ENCODE results near the gene SSH2.
"Not testable (repeated sequence)": the region's sequence is repeated elsewhere in the genome, so short reads cannot be mapped to it uniquely, and the experiment has no call there.

Gene SSH2

GRCh38 chr17:29731589-29731929 lies 198.5 kb downstream of the SSH2 start:
- no peak overlapping the region for H3K14ac ChIP-seq (ENCODE audit: low read length)
- no peak overlapping the region for H2BK15ac ChIP-seq (ENCODE audit: low read length)
- H2AFZ ChIP-seq (ENCODE audit: low read length): no peak overlapping the region
- H3K36me3 ChIP-seq (replicated peaks in 1 of 2; ENCODE audit: control insufficient read depth in 2 of 2, insufficient read depth in 2 of 2, low read length in 2 of 2): no peaks in the 10 kb centered on the region
- WGBS, 2 donors (ENCODE audit: extremely low coverage in 2 of 2, insufficient read length in 2 of 2, insufficient replicate concordance in 1 of 2): no CpG with 5 or more reads among the region's 4 CpGs
- no peaks in the 10 kb centered on the region for H3K79me1 ChIP-seq (ENCODE audit: low read depth, low read length)
- peak overlapping the region; percentile 49 for H3K27ac ChIP-seq (replicated peaks; ENCODE audit: low read length)
- no peak overlapping the region for H3K4me3 ChIP-seq (ENCODE audit: low read length in 2 of 2)
- no peak overlapping the region for H2AK5ac ChIP-seq (ENCODE audit: low read depth, low read length)
- no peak for DNase-seq (ENCODE audit: low spot score)
- H3K4me1 ChIP-seq (ENCODE audit: control insufficient read depth in 2 of 2, insufficient read depth in 1 of 2, low read depth in 1 of 2, low read length in 2 of 2): peaks cover 7 to 10% of the 10 kb centered on the region in 2 donors
- H3K4ac ChIP-seq (ENCODE audit: low read length): no peak overlapping the region
- H3K9ac ChIP-seq (ENCODE audit: low read depth, low read length, poor library complexity): no peak overlapping the region
- H2BK5ac ChIP-seq (ENCODE audit: low read length): no peak overlapping the region
- H4K91ac ChIP-seq (ENCODE audit: low read depth, low read length, poor library complexity): no peak overlapping the region
- H2BK120ac ChIP-seq (ENCODE audit: low read depth, low read length): no peak overlapping the region
- no peak overlapping the region for H3K18ac ChIP-seq (ENCODE audit: low read length)
- peaks cover 0 to 8% of the 10 kb centered on the region in 2 donors for H3K9me3 ChIP-seq (replicated peaks in 1 of 2; ENCODE audit: control insufficient read depth in 2 of 2, insufficient read depth in 1 of 2, low read depth in 1 of 2, low read length in 2 of 2)
- no peak overlapping the region for H2BK12ac ChIP-seq (ENCODE audit: low read length)
- no peak overlapping the region for H3K4me2 ChIP-seq (ENCODE audit: insufficient read depth, low read length, poor library complexity, severe bottlenecking)
- no peak overlapping the region for H3K23ac ChIP-seq (ENCODE audit: low read depth, low read length, poor library complexity)
- no peaks in the 10 kb centered on the region for H3K27me3 ChIP-seq (ENCODE audit: control insufficient read depth in 3 of 3, insufficient read depth in 3 of 3, low read depth in 1 of 3, low read length in 3 of 3)
- no peak overlapping the region for H4K8ac ChIP-seq (ENCODE audit: low read depth, low read length)

GRCh38 chr17:29728490-29728889 lies 201.5 kb downstream of the SSH2 start:
- no peak overlapping the region for H4K8ac ChIP-seq (ENCODE audit: low read depth, low read length)
- H2BK5ac ChIP-seq (ENCODE audit: low read length): no peak overlapping the region
- no peak overlapping the region for H3K14ac ChIP-seq (ENCODE audit: low read length)
- H2AK5ac ChIP-seq (ENCODE audit: low read depth, low read length): no peak overlapping the region
- H2BK12ac ChIP-seq (ENCODE audit: low read length): no peak overlapping the region
- no peak overlapping the region for H3K18ac ChIP-seq (ENCODE audit: low read length)
- H2BK15ac ChIP-seq (ENCODE audit: low read length): no peak overlapping the region
- no peaks in the 10 kb centered on the region for H3K27me3 ChIP-seq (ENCODE audit: control insufficient read depth in 3 of 3, insufficient read depth in 3 of 3, low read depth in 1 of 3, low read length in 3 of 3)
- H3K4ac ChIP-seq (ENCODE audit: low read length): no peak overlapping the region
- H3K23ac ChIP-seq (ENCODE audit: low read depth, low read length, poor library complexity): no peak overlapping the region
- H4K91ac ChIP-seq (ENCODE audit: low read depth, low read length, poor library complexity): no peak overlapping the region
- peaks cover 0 to 8% of the 10 kb centered on the region in 2 donors for H3K9me3 ChIP-seq (replicated peaks in 1 of 2; ENCODE audit: control insufficient read depth in 2 of 2, insufficient read depth in 1 of 2, low read depth in 1 of 2, low read length in 2 of 2)
- no peak for DNase-seq (ENCODE audit: low spot score)
- no peak overlapping the region for H3K9ac ChIP-seq (ENCODE audit: low read depth, low read length, poor library complexity)
- no peaks in the 10 kb centered on the region for H3K79me1 ChIP-seq (ENCODE audit: low read depth, low read length)
- H3K36me3 ChIP-seq (replicated peaks in 1 of 2; ENCODE audit: control insufficient read depth in 2 of 2, insufficient read depth in 2 of 2, low read length in 2 of 2): no peaks in the 10 kb centered on the region
- no peak overlapping the region for H2BK120ac ChIP-seq (ENCODE audit: low read depth, low read length)
- no CpG with 5 or more reads among the region's 3 CpGs for WGBS, 2 donors (ENCODE audit: extremely low coverage in 2 of 2, insufficient read length in 2 of 2, insufficient replicate concordance in 1 of 2)
- H3K4me3 ChIP-seq (ENCODE audit: low read length in 2 of 2): no peak overlapping the region
- no peak overlapping the region for H3K27ac ChIP-seq (replicated peaks; ENCODE audit: low read length)
- H2AFZ ChIP-seq (ENCODE audit: low read length): no peak overlapping the region
- peaks cover 10 to 13% of the 10 kb centered on the region in 2 donors for H3K4me1 ChIP-seq (ENCODE audit: control insufficient read depth in 2 of 2, insufficient read depth in 1 of 2, low read depth in 1 of 2, low read length in 2 of 2)
- H3K4me2 ChIP-seq (ENCODE audit: insufficient read depth, low read length, poor library complexity, severe bottlenecking): no peak overlapping the region

GRCh38 chr17:29726715-29727252 lies 203.2 kb downstream of the SSH2 start:
- H2AFZ ChIP-seq (ENCODE audit: low read length): peak overlapping the region; percentile 16
- no peaks in the 10 kb centered on the region for H3K79me1 ChIP-seq (ENCODE audit: low read depth, low read length)
- no peak overlapping the region for H4K8ac ChIP-seq (ENCODE audit: low read depth, low read length)
- no peak overlapping the region for H2BK15ac ChIP-seq (ENCODE audit: low read length)
- peaks cover 0 to 8% of the 10 kb centered on the region in 2 donors for H3K9me3 ChIP-seq (replicated peaks in 1 of 2; ENCODE audit: control insufficient read depth in 2 of 2, insufficient read depth in 1 of 2, low read depth in 1 of 2, low read length in 2 of 2)
- no peak overlapping the region for H3K18ac ChIP-seq (ENCODE audit: low read length)
- no peaks in the 10 kb centered on the region for H3K36me3 ChIP-seq (replicated peaks in 1 of 2; ENCODE audit: control insufficient read depth in 2 of 2, insufficient read depth in 2 of 2, low read length in 2 of 2)
- H3K27me3 ChIP-seq (ENCODE audit: control insufficient read depth in 3 of 3, insufficient read depth in 3 of 3, low read depth in 1 of 3, low read length in 3 of 3): no peaks in the 10 kb centered on the region
- no peak overlapping the region for H4K91ac ChIP-seq (ENCODE audit: low read depth, low read length, poor library complexity)
- no peak overlapping the region for H3K23ac ChIP-seq (ENCODE audit: low read depth, low read length, poor library complexity)
- no peak overlapping the region for H3K4me2 ChIP-seq (ENCODE audit: insufficient read depth, low read length, poor library complexity, severe bottlenecking)
- no peak overlapping the region for H3K14ac ChIP-seq (ENCODE audit: low read length)
- H2AK5ac ChIP-seq (ENCODE audit: low read depth, low read length): no peak overlapping the region
- no CpG with 5 or more reads among the region's 2 CpGs for WGBS, 2 donors (ENCODE audit: extremely low coverage in 2 of 2, insufficient read length in 2 of 2, insufficient replicate concordance in 1 of 2)
- H3K27ac ChIP-seq (replicated peaks; ENCODE audit: low read length): no peak overlapping the region
- DNase-seq (ENCODE audit: low spot score): no peak
- no peak overlapping the region for H3K4ac ChIP-seq (ENCODE audit: low read length)
- H2BK12ac ChIP-seq (ENCODE audit: low read length): no peak overlapping the region
- no peak overlapping the region for H2BK5ac ChIP-seq (ENCODE audit: low read length)
- no peak overlapping the region for H3K4me3 ChIP-seq (ENCODE audit: low read length in 2 of 2)
- H3K4me1 ChIP-seq (ENCODE audit: control insufficient read depth in 2 of 2, insufficient read depth in 1 of 2, low read depth in 1 of 2, low read length in 2 of 2): peaks cover 3 to 22% of the 10 kb centered on the region in 2 donors
- no peak overlapping the region for H2BK120ac ChIP-seq (ENCODE audit: low read depth, low read length)
- H3K9ac ChIP-seq (ENCODE audit: low read depth, low read length, poor library complexity): no peak overlapping the region

GRCh38 chr17:29725408-29725807 lies 204.6 kb downstream of the SSH2 start:
- not testable (repeated sequence) for H3K79me1 ChIP-seq (ENCODE audit: low read depth, low read length); H3K9me3 ChIP-seq (replicated peaks in 1 of 2; ENCODE audit: control insufficient read depth in 2 of 2, insufficient read depth in 1 of 2, low read depth in 1 of 2, low read length in 2 of 2); H3K4ac ChIP-seq (ENCODE audit: low read length); H3K18ac ChIP-seq (ENCODE audit: low read length); H3K27me3 ChIP-seq (ENCODE audit: control insufficient read depth in 3 of 3, insufficient read depth in 3 of 3, low read depth in 1 of 3, low read length in 3 of 3); H2AK5ac ChIP-seq (ENCODE audit: low read depth, low read length); H3K36me3 ChIP-seq (replicated peaks in 1 of 2; ENCODE audit: control insufficient read depth in 2 of 2, insufficient read depth in 2 of 2, low read length in 2 of 2); H3K4me3 ChIP-seq (ENCODE audit: low read length in 2 of 2); H3K14ac ChIP-seq (ENCODE audit: low read length); H3K23ac ChIP-seq (ENCODE audit: low read depth, low read length, poor library complexity); H2BK12ac ChIP-seq (ENCODE audit: low read length); H2BK5ac ChIP-seq (ENCODE audit: low read length); H3K9ac ChIP-seq (ENCODE audit: low read depth, low read length, poor library complexity); H4K91ac ChIP-seq (ENCODE audit: low read depth, low read length, poor library complexity); H3K27ac ChIP-seq (replicated peaks; ENCODE audit: low read length); DNase-seq (ENCODE audit: low spot score); H2AFZ ChIP-seq (ENCODE audit: low read length); H2BK120ac ChIP-seq (ENCODE audit: low read depth, low read length); H2BK15ac ChIP-seq (ENCODE audit: low read length); H3K4me2 ChIP-seq (ENCODE audit: insufficient read depth, low read length, poor library complexity, severe bottlenecking); H4K8ac ChIP-seq (ENCODE audit: low read depth, low read length)
- H3K4me1 ChIP-seq (ENCODE audit: control insufficient read depth in 2 of 2, insufficient read depth in 1 of 2, low read depth in 1 of 2, low read length in 2 of 2): peaks cover 5 to 25% of the 10 kb centered on the region in 2 donors
- WGBS, 2 donors (ENCODE audit: extremely low coverage in 2 of 2, insufficient read length in 2 of 2, insufficient replicate concordance in 1 of 2): no CpG with 5 or more reads among the region's 1 CpG
